ENCODE measurements around the gene TENM4.

GRCh38 chr11:79393362-79394043, 47.3 kb downstream of the TENM4 start:
- TF ChIP-seq CTCF (IDR thresholded peaks at IDR 0.05; ENCODE audit: control extremely low read depth in 1 of 3, insufficient read depth in 1 of 3, low read depth in 1 of 3, low read length in 3 of 3): peak in 1 of 3 experiments; percentile 10; a peak in 2 of 4 replicates
- TF ChIP-seq GABPA (IDR thresholded peaks at IDR 0.05; ENCODE audit: borderline replicate concordance, insufficient read depth, low read length): no peak
- TF ChIP-seq ATF3 (IDR thresholded peaks at IDR 0.05; ENCODE audit: insufficient read depth, low read depth, low read length): no peak
- no peak for TF ChIP-seq USF2 (IDR thresholded peaks at IDR 0.05; ENCODE audit: low read length)
